ENCODE results near the gene BEX2.
"Not testable (repeated sequence)": the region's sequence is repeated elsewhere in the genome, so short reads cannot be mapped to it uniquely, and the experiment has no call there.

The BEX2 gene

GRCh38 chrX:103310555-103311398 lies at the start of gene BEX2:
BEX2 (minus strand) TSS chrX:103310990; CDS start chrX:103309976, 1,014 bp downstream.
- peak; percentile 7 for DNase-seq (ENCODE audit: low read depth)

GRCh38 chrX:103360092-103360491 lies 49.3 kb upstream of the BEX2 start:
- DNase-seq (ENCODE audit: low read depth) = no peak

GRCh38 chrX:103359605-103360004 lies 48.8 kb upstream of the BEX2 start:
- not testable (repeated sequence) for DNase-seq (ENCODE audit: low read depth)

DNA sequence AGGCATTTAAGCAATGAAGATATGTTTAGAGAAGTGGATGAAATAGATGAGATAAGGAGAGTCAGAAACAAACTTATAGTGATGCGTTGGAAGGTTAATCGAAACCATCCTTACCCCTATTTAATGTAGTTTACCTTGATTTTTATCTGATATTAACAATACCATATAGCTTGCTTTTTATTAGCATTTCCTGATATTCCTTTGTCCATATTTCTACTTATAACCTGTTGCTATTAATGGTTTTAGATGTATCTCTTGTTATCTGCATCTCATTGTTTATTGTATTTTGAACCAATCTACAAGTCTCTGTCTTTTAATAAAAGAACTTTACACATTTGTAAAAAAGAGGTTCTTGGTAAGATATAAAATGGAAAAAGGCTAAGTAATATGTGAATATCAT lies 47.1 kb upstream of the BEX2 start:
- no peak for DNase-seq (ENCODE audit: low read depth)

GRCh38 chrX:103356858-103357257 lies 46.1 kb upstream of the BEX2 start:
- peak; percentile 23 for DNase-seq (ENCODE audit: low read depth)

DNA sequence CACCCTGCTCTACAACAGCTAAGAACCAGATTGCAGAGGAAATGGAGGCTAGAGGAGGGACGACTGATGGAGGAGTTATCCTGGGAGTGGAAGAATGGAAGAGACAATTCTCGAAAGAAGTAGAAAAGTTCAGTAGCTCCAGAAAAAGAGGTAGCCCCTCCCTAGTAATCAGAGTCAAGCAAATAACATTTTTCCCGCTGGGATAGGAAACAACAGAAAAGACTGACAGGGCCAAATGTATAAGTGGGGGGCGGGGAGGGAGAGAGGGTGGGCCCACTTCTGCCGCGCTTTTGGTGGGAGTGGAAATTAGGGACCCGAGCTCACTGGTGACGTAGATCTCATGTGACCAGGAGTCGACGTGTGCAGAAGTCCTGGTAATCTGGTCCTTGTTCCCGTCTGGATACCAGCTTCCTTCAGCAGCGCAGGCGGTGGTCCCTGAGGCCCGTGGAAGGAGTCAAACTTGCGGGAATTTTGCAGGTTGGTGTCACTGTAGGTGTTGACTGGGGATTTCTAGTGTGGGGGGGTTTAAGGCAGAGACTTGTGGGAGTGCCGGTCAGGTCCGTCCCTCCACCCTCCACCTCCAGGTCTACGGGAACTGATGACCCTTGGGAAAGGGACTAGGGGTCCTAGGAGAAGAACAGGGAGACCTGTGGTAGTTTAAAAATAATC lies 45.5 kb upstream of the BEX2 start, which contains the start of gene TCEAL9:
TCEAL9 (plus strand) TSS at position 377 of the 669 bp plus-strand sequence. CDS start 1,179 bp downstream, outside the sequence.
- DNase-seq (ENCODE audit: low read depth) = peak; percentile 80

- no peak for DNase-seq (ENCODE audit: low read depth)
Measured at GRCh38 chrX:103347682-103348397, 37.0 kb upstream of the BEX2 start.

- no peak for DNase-seq (ENCODE audit: low read depth)
Measured at GRCh38 chrX:103344606-103345005, 33.8 kb upstream of the BEX2 start.

DNA sequence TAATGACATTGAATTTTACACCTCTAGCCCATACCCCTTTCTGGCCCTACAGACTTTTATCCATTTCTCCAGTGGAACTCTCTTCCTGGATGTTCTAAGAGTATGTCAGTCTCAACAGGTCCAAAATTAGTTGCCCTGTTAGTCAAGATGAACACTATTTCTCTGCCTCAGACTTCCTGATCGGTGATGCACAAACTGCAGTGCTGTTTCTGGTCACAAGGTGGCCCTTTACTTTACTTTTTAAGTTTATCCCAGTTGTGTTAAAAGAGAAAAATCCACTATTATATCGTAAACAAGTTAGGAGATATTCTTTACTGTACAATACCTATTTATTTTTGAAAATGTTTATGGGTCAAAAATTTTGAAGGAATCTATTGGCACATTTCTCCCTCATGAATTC lies 32.3 kb upstream of the BEX2 start:
- DNase-seq (ENCODE audit: low read depth) = peak; percentile 52

GRCh38 chrX:103338663-103339062 lies 27.9 kb upstream of the BEX2 start:
- DNase-seq (ENCODE audit: low read depth) = no peak

GRCh38 chrX:103330681-103331288 lies 20.0 kb upstream of the BEX2 start:
- DNase-seq (ENCODE audit: low read depth) = peak; percentile 1

GRCh38 chrX:103329991-103330390 lies 19.2 kb upstream of the BEX2 start, which contains the start of gene TCEAL7:
TCEAL7 (plus strand) TSS chrX:103330239; CDS start chrX:103331404, 1,165 bp downstream.
- DNase-seq (ENCODE audit: low read depth) = peak; percentile 47

GRCh38 chrX:103311399-103311780 lies 600 bp upstream of the BEX2 start:
- no peak for DNase-seq (ENCODE audit: low read depth)

GRCh38 chrX:103309860-103310554 lies 783 bp downstream of the BEX2 start:
- DNase-seq (ENCODE audit: low read depth) = no peak

GRCh38 chrX:103305666-103306065 lies 5.1 kb downstream of the BEX2 start:
- not testable (repeated sequence) for DNase-seq (ENCODE audit: low read depth)

DNA sequence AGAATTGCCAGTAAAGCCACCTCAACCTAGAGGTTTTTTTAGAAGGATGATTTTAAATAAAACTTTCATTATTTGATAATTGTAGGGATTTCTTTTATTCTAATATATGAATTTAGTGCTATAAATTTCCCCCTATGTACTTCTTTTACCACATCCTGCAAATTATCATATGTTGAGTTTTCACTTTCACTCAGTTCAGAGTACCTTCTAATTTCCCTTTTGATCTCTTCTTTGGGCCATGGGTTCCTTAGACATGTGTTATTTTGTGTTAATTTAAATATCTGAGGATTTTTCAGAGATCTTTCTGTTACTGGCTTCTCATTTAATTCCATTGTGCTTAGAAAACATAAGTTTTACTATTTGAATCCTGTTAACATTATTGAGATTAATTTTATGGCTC lies 6.1 kb downstream of the BEX2 start:
- no peak for DNase-seq (ENCODE audit: low read depth)

DNA sequence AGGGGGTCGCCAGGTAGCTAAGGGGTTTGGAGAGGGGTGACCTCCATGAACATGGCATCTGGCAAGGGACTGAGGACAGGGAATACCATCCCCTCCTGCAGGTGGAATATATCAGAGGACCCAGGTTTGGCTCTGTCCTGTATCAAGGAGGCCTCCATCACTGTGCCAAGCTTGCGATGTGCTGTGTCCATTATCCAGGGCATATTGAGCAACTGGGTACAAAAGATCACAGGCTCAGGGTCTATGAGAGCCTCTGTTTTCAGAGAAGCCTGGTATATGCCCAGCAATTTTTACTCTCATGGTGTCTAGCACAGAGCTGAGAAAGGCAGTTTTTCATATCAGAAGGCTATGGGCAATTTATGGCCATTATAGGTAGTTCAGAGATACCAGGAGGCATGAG lies 17.7 kb downstream of the BEX2 start:
- no peak for DNase-seq (ENCODE audit: low read depth)

DNA sequence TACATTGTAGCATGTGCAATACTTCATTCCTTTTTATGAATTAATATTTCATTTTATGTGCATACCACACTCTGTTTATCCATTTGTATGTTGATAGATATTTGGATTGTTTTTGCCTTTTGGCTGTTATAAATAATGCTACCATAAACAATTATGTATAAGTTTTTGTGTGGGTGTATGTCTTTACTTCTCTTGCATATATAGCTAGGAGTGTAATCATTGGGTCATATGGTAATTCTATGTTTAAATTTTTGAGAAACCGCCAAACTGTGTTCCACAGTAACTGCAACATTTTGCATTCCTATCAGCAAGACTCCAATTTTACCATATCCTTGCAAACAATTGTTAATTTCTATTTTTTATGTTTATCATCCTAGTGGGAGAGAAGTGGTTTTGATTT lies 31.2 kb downstream of the BEX2 start:
- DNase-seq (ENCODE audit: low read depth) = no peak

GRCh38 chrX:103276581-103277002 lies 34.2 kb downstream of the BEX2 start, which contains the start of gene TCEAL5:
TCEAL5 (minus strand) TSS chrX:103276750; CDS start chrX:103274563, 2,187 bp downstream.
- no peak for DNase-seq (ENCODE audit: low read depth)

DNA sequence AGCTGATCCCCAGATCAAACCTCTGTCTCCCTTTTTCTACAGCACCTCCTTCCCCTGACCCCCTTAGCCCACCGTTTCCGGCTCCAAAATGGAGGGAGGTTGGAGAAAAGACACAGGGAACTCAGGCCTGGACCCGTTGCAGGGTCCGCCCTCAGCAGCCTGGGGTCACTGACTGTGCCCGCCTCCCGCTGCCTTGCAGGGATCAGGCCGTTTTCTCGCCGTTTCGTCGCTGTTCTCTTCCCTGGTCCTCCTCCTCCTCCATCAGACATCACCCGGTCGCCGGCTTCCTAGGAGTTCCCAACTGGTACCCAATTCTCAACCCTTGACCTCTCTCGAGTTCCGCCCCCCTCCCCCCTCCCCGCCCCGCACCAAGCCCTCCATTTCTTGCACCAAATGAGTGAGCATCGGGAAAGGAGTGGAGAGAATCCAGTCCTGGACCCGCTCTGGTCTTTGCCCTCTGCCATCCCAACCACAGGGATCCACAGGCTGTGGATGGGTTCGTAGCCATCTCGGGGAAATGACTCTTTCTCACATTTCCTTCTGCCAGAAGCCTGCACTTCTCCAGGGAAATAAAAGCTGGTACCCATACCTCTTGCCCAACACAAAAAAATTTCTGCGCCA lies 34.7 kb downstream of the BEX2 start:
- no peak for DNase-seq (ENCODE audit: low read depth)

DNA sequence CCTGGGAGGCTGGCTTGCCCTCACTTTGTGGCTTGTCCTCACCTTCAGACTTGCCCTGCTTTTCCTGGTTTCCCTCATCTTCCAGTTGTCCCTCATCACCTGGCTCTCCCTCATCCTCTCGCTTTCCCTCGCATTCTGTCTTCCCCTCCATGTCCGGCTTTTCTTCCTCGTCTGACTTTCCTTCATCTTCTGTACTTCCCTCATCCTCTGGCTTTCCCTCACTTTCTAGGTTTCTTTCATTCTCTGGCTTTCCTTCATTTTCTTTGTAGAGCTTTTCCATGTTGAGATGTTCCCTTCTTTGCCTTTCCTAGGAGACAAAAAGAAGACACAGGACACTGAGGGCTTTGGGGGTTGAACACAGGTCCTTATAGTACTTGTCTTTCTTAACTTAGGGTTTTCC lies 36.5 kb downstream of the BEX2 start:
- DNase-seq (ENCODE audit: low read depth) = no peak
